ENCODE measurements around the gene TRAF6. TPM values are rescaled to one million over a fixed set of nuclear protein-coding genes. Genes with fewer than 3 reads are reported as not detected.

TRAF6 gene
- total RNA-seq, 1 donor from 2014 or later = 20.4 TPM

DNA sequence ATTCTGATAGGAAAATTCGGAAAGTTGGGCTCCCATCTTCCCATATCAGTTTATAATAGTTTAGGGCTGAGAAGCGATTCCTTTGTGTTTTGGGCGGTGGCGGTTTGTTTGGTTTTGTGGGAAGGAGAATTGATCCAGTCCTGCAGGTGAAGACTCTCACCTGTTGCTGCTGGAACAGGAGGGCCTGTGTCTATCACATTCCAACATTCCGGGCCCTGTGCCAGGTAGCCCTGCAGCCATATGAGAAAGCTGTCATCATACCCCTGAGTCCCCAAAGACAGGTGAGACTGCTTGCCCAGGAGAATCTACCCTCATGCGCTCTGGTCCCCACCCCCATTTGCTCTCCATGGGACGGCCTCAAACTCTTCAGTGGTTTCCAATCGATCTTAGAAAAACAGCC lies 62.1 kb downstream of the TRAF6 start:
- no peaks in the 10 kb centered on the region for H3K9me3 Mint-ChIP-seq (ENCODE audit: unreplicated experiment)
- TF ChIP-seq, protein P1, sequence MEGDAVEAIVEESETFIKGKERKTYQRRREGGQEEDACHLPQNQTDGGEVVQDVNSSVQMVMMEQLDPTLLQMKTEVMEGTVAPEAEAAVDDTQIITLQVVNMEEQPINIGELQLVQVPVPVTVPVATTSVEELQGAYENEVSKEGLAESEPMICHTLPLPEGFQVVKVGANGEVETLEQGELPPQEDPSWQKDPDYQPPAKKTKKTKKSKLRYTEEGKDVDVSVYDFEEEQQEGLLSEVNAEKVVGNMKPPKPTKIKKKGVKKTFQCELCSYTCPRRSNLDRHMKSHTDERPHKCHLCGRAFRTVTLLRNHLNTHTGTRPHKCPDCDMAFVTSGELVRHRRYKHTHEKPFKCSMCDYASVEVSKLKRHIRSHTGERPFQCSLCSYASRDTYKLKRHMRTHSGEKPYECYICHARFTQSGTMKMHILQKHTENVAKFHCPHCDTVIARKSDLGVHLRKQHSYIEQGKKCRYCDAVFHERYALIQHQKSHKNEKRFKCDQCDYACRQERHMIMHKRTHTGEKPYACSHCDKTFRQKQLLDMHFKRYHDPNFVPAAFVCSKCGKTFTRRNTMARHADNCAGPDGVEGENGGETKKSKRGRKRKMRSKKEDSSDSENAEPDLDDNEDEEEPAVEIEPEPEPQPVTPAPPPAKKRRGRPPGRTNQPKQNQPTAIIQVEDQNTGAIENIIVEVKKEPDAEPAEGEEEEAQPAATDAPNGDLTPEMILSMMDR (IDR thresholded peaks at IDR 0.05; ENCODE audit: unreplicated experiment) = no peak
- peaks cover 78% of the 10 kb centered on the region for H3K36me3 Mint-ChIP-seq (ENCODE audit: low read depth, unreplicated experiment)
- peaks cover 12% of the 10 kb centered on the region for H3K27me3 Mint-ChIP-seq (ENCODE audit: unreplicated experiment)
- H3K4me3 Mint-ChIP-seq (ENCODE audit: unreplicated experiment) = peak overlapping the region; percentile 73
- no peak overlapping the region for H3K27ac Mint-ChIP-seq (ENCODE audit: unreplicated experiment)
- DNase-seq (ENCODE audit: low spot score) = no peak
- H3K4me1 Mint-ChIP-seq (ENCODE audit: unreplicated experiment) = peaks cover 40% of the 10 kb centered on the region

DNA sequence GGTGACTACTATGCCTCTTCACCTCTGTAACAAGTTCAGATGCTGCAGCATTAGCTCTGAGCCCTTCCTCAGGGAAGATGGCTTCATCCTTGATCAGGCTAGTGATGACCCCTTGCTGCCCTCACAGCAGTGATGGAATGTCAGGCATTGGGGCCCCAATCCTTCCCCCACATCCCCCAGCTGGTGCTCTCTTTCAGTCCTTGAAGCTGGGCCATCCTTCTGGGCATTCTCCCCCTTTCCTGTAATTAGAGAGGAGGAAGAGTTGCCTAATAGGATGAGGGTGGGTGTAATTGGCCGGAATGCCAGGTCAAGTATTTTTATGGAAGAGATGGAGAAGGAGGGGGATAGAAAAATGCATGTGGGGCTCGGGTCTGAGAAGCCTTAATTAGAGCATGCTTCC lies 62.6 kb downstream of the TRAF6 start:
- TF ChIP-seq, protein P1 (IDR thresholded peaks at IDR 0.05; ENCODE audit: unreplicated experiment) = no peak
- H3K4me1 Mint-ChIP-seq (ENCODE audit: unreplicated experiment) = peaks cover 35% of the 10 kb centered on the region
- peaks cover 10% of the 10 kb centered on the region for H3K27me3 Mint-ChIP-seq (ENCODE audit: unreplicated experiment)
- H3K36me3 Mint-ChIP-seq (ENCODE audit: low read depth, unreplicated experiment) = peaks cover 78% of the 10 kb centered on the region
- no peak overlapping the region for H3K27ac Mint-ChIP-seq (ENCODE audit: unreplicated experiment)
- H3K9me3 Mint-ChIP-seq (ENCODE audit: unreplicated experiment) = no peaks in the 10 kb centered on the region
- H3K4me3 Mint-ChIP-seq (ENCODE audit: unreplicated experiment) = no peak overlapping the region
- DNase-seq (ENCODE audit: low spot score) = no peak

GRCh38 chr11:36446135-36446534 lies 63.9 kb downstream of the TRAF6 start:
- H3K9me3 Mint-ChIP-seq (ENCODE audit: unreplicated experiment) = no peaks in the 10 kb centered on the region
- TF ChIP-seq, protein P1 (IDR thresholded peaks at IDR 0.05; ENCODE audit: unreplicated experiment) = no peak
- peaks cover 24% of the 10 kb centered on the region for H3K4me1 Mint-ChIP-seq (ENCODE audit: unreplicated experiment)
- peak overlapping the region; percentile 30 for H3K4me3 Mint-ChIP-seq (ENCODE audit: unreplicated experiment)
- H3K36me3 Mint-ChIP-seq (ENCODE audit: low read depth, unreplicated experiment) = peaks cover 73% of the 10 kb centered on the region
- no peak for DNase-seq (ENCODE audit: low spot score)
- no peak overlapping the region for H3K27ac Mint-ChIP-seq (ENCODE audit: unreplicated experiment)
- H3K27me3 Mint-ChIP-seq (ENCODE audit: unreplicated experiment) = peaks cover 10% of the 10 kb centered on the region

DNA sequence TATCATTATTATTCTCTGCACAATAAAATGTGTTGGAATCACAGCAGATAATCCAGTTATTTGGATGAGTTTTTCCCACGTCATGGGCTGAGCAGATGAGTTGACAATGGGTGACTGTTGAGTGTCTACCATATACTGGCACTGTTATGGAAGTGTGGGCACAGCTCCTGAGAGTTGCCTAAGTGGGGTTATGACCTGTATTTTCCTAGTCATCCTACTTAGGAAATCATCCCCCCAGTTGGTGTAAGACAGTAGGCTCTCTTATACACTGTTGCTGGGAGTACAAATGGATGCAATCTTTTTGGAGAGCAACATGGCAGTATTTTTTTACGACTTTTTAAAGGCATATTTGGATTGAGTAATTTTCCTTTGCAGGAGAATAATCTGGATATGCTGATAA lies 66.4 kb downstream of the TRAF6 start:
- TF ChIP-seq, protein P1 (IDR thresholded peaks at IDR 0.05; ENCODE audit: unreplicated experiment) = no peak
- H3K4me3 Mint-ChIP-seq (ENCODE audit: unreplicated experiment) = no peak overlapping the region
- peaks cover 71% of the 10 kb centered on the region for H3K36me3 Mint-ChIP-seq (ENCODE audit: low read depth, unreplicated experiment)
- peaks cover 9% of the 10 kb centered on the region for H3K27me3 Mint-ChIP-seq (ENCODE audit: unreplicated experiment)
- H3K9me3 Mint-ChIP-seq (ENCODE audit: unreplicated experiment) = no peaks in the 10 kb centered on the region
- H3K27ac Mint-ChIP-seq (ENCODE audit: unreplicated experiment) = no peak overlapping the region
- peaks cover 14% of the 10 kb centered on the region for H3K4me1 Mint-ChIP-seq (ENCODE audit: unreplicated experiment)
- no peak for DNase-seq (ENCODE audit: low spot score)

- Mint-ChIP-seq H3K4me3 (ENCODE audit: unreplicated experiment) (peak overlapping the region; percentile 50), H3K27me3 (ENCODE audit: unreplicated experiment) (peaks cover 8% of the 10 kb centered on the region), H3K9me3 (ENCODE audit: unreplicated experiment) (no peaks in the 10 kb centered on the region), H3K36me3 (ENCODE audit: low read depth, unreplicated experiment) (peaks cover 71% of the 10 kb centered on the region), H3K4me1 (ENCODE audit: unreplicated experiment) (peaks cover 6% of the 10 kb centered on the region), H3K27ac (ENCODE audit: unreplicated experiment) (no peak overlapping the region)
- TF ChIP-seq, protein P1 (IDR thresholded peaks at IDR 0.05; ENCODE audit: unreplicated experiment) = no peak
- no peak for DNase-seq (ENCODE audit: low spot score)
Observed at GRCh38 chr11:36441610-36442208, 68.4 kb downstream of the TRAF6 start.

All from endothelial cell (in vitro differentiated cells).